HEK293 (cell line): ENCODE results near the gene MTARC2.
A peak's percentile ranks its signal among the peaks of the same experiment; 100 is the strongest.
"Not testable (repeated sequence)": the region's sequence is repeated elsewhere in the genome, so short reads cannot be mapped to it uniquely, and the experiment has no call there.

Experiments used
- CTCF ChIA-PET: fragments of 350-600 bp; formaldehyde crosslinking; extraction: SDS; loops from one replicate; lab custom pipeline; 2021; ENCODE audit warnings: antibody characterized with exemption; lab: Yijun Ruan, JAX
- POLR2A ChIA-PET: fragments of 300-600 bp; formaldehyde crosslinking; extraction: SDS; loops from one replicate; lab custom pipeline; 2020; ENCODE audit warnings: antibody characterized with exemption, inconsistent platforms; lab: Yijun Ruan, JAX
- H3K27ac ChIP-seq: fragments of 200-500 bp; sonication (Bioruptor generic); 2 replicates; pipeline ENCODE4 v1.5.1; 2014; ENCODE audit warnings: low read depth, low read length, control low read depth, inconsistent platforms; ENCODE audit errors: extremely low read depth
- H3K36me3 ChIP-seq, 2 experiments: fragments of 200-500 bp in 1 of 2; sonication (Bioruptor generic) in 1 of 2; 1 replicate in 1 of 2; 2 replicates in 1 of 2; pipeline ENCODE4 v1.5.1; 2014 to 2017; ENCODE audit warnings: inconsistent platforms in 2 of 2, low read length in 2 of 2; ENCODE audit not compliant: control insufficient read depth in 2 of 2, insufficient read depth in 1 of 2
- H3K4me1 ChIP-seq: fragments of 200-500 bp; sonication (Bioruptor generic); 2 replicates; pipeline ENCODE4 v1.5.1; 2014; ENCODE audit warnings: mild to moderate bottlenecking, low read length, inconsistent platforms; ENCODE audit not compliant: control insufficient read depth, insufficient read depth
- H3K4me3 ChIP-seq: 2 replicates; pipeline ENCODE4 v1.5.1; 2011; ENCODE audit warnings: low read depth, mild to moderate bottlenecking, control low read depth, low read length, moderate library complexity
- H3K9me3 ChIP-seq: fragments of 200-500 bp; sonication (Bioruptor generic); 2 replicates; pipeline ENCODE4 v1.5.1; 2014; ENCODE audit warnings: low read depth, low read length, inconsistent platforms; ENCODE audit not compliant: control insufficient read depth, insufficient read depth
- BCL11A ChIP-seq: fragments of 450-650 bp; formaldehyde crosslinking; IDR thresholded peaks from 2 replicates; pipeline ENCODE4 v1.5.1; 2016; ENCODE audit warnings: low read depth, missing biosample characterization, missing genetic modification characterization
- MYNN ChIP-seq: fragments of 450-650 bp; formaldehyde crosslinking; IDR thresholded peaks from 2 replicates; pipeline ENCODE4 v1.5.1; 2016; ENCODE audit warnings: missing biosample characterization, missing genetic modification characterization, borderline replicate concordance
- OVOL3 ChIP-seq: fragments of 450-650 bp; formaldehyde crosslinking; IDR thresholded peaks from 2 replicates; pipeline ENCODE4 v1.5.1; 2016; ENCODE audit warnings: missing biosample characterization, missing genetic modification characterization
- SCRT2 ChIP-seq: fragments of 450-650 bp; formaldehyde crosslinking; IDR thresholded peaks from 2 replicates; pipeline ENCODE4 v1.5.1; 2016; ENCODE audit warnings: missing biosample characterization, missing genetic modification characterization
- ZBTB20 ChIP-seq: fragments of 450-650 bp; formaldehyde crosslinking; IDR thresholded peaks from 2 replicates; pipeline ENCODE4 v1.5.1; 2016; ENCODE audit warnings: missing biosample characterization, missing genetic modification characterization
- ZBTB21 ChIP-seq: fragments of 450-650 bp; formaldehyde crosslinking; IDR thresholded peaks from 2 replicates; pipeline ENCODE4 v1.5.1; 2017; ENCODE audit warnings: missing biosample characterization, missing genetic modification characterization
- ZBTB8A ChIP-seq: fragments of 450-650 bp; formaldehyde crosslinking; IDR thresholded peaks from 2 replicates; pipeline ENCODE4 v1.5.1; 2016; ENCODE audit warnings: missing biosample characterization, missing genetic modification characterization
- ZNF133 ChIP-seq: fragments of 450-650 bp; formaldehyde crosslinking; IDR thresholded peaks from 2 replicates; pipeline ENCODE4 v1.5.1; 2016; ENCODE audit warnings: missing biosample characterization, missing genetic modification characterization
- ZNF138 ChIP-seq: fragments of 450-650 bp; formaldehyde crosslinking; IDR thresholded peaks from 2 replicates; pipeline ENCODE4 v1.5.1; 2016; ENCODE audit warnings: missing biosample characterization, missing genetic modification characterization, borderline replicate concordance
- ZNF140 ChIP-seq: fragments of 450-650 bp; formaldehyde crosslinking; IDR thresholded peaks from 2 replicates; pipeline ENCODE4 v1.5.1; 2016; ENCODE audit warnings: missing biosample characterization, missing genetic modification characterization
- ZNF202 ChIP-seq: fragments of 450-650 bp; formaldehyde crosslinking; IDR thresholded peaks from 2 replicates; pipeline ENCODE4 v1.5.1; 2016; ENCODE audit warnings: missing biosample characterization, missing genetic modification characterization, borderline replicate concordance
- ZNF394 ChIP-seq: fragments of 450-650 bp; formaldehyde crosslinking; IDR thresholded peaks from 2 replicates; pipeline ENCODE4 v1.5.1; 2016; ENCODE audit warnings: missing biosample characterization, missing genetic modification characterization, mild to moderate bottlenecking, moderate library complexity, borderline replicate concordance
- ZNF560 ChIP-seq: fragments of 450-650 bp; formaldehyde crosslinking; IDR thresholded peaks from 2 replicates; pipeline ENCODE4 v1.5.1; 2017; ENCODE audit warnings: missing biosample characterization, missing genetic modification characterization, borderline replicate concordance
- ZNF623 ChIP-seq: fragments of 450-650 bp; formaldehyde crosslinking; IDR thresholded peaks from 2 replicates; pipeline ENCODE4 v1.5.1; 2016; ENCODE audit warnings: missing biosample characterization, missing genetic modification characterization
- ZNF629 ChIP-seq: fragments of 450-650 bp; formaldehyde crosslinking; IDR thresholded peaks from 2 replicates; pipeline ENCODE4 v1.5.1; 2017; ENCODE audit warnings: missing biosample characterization, missing genetic modification characterization
- ZNF664 ChIP-seq: fragments of 450-650 bp; formaldehyde crosslinking; IDR thresholded peaks from 2 replicates; pipeline ENCODE4 v1.5.1; 2016; ENCODE audit warnings: missing biosample characterization, missing genetic modification characterization
- ZNF701 ChIP-seq: fragments of 450-650 bp; formaldehyde crosslinking; IDR thresholded peaks from 2 replicates; pipeline ENCODE4 v1.5.1; 2016; ENCODE audit warnings: missing biosample characterization, missing genetic modification characterization
- ZNF776 ChIP-seq: fragments of 450-650 bp; formaldehyde crosslinking; IDR thresholded peaks from 2 replicates; pipeline ENCODE4 v1.5.0; 2017; ENCODE audit warnings: missing biosample characterization, missing genetic modification characterization, borderline replicate concordance
- ZXDB ChIP-seq: fragments of 450-650 bp; formaldehyde crosslinking; IDR thresholded peaks from 2 replicates; pipeline ENCODE4 v1.5.1; 2016; ENCODE audit warnings: missing biosample characterization, missing genetic modification characterization
- TF ChIP-seq, protein P1 (sequence below): fragments of 450-650 bp; formaldehyde crosslinking; IDR thresholded peaks from 2 replicates; pipeline ENCODE4 v1.5.1; 2016; ENCODE audit warnings: missing biosample characterization, missing genetic modification characterization, borderline replicate concordance
- TF ChIP-seq, protein P2 (sequence below): fragments of 450-650 bp; formaldehyde crosslinking; IDR thresholded peaks from 2 replicates; pipeline ENCODE4 v1.5.1; 2016; ENCODE audit warnings: missing biosample characterization, missing genetic modification characterization
- TF ChIP-seq, protein P3 (sequence below): fragments of 450-650 bp; formaldehyde crosslinking; conservative IDR thresholded peaks from 2 replicates; pipeline ENCODE4 v1.5.1; 2016; ENCODE audit warnings: low read depth, missing biosample characterization, missing genetic modification characterization
- TF ChIP-seq, protein P4 (sequence below): fragments of 450-650 bp; formaldehyde crosslinking; IDR thresholded peaks from 2 replicates; pipeline ENCODE4 v1.5.1; 2016; ENCODE audit warnings: missing biosample characterization, missing genetic modification characterization

Gene MTARC2

DNA sequence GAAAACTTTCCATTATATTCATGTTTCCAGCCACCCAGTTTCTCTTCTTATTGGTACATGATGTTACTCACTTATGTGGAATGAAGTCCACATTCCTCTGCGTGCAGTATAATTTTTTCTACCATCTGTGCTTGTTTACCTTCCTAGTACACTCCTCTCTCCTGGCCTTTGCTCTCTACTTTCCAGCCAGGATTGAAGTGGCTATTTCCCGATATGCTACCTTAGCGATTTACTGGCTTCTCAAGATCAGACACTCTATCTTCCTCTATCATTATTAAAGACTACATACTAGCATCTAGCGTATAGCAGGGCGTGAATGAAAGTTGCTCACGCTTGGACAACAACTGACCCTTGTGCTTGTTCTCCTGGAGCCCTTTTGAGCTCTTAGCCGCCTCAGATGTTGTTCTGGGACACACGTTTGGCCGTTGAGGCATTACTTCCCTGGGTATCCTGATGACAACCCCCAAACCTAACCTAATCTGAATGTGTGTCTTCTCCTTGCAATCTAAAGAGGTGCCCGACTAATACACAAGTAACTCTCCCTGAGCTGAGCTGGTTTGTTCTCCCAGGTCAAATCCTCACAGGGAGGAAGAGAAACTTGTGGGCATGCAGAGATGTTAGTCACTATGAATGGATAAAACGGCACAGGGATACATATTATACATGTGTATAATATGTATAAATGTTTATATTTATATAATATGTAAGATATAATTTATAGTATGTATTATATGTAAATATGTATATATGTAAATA is 13.4 kb upstream of the MTARC2 start (continued):
- TF ChIP-seq, protein P1, sequence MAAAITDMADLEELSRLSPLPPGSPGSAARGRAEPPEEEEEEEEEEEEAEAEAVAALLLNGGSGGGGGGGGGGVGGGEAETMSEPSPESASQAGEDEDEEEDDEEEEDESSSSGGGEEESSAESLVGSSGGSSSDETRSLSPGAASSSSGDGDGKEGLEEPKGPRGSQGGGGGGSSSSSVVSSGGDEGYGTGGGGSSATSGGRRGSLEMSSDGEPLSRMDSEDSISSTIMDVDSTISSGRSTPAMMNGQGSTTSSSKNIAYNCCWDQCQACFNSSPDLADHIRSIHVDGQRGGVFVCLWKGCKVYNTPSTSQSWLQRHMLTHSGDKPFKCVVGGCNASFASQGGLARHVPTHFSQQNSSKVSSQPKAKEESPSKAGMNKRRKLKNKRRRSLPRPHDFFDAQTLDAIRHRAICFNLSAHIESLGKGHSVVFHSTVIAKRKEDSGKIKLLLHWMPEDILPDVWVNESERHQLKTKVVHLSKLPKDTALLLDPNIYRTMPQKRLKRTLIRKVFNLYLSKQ (tag by site-specific recombination): no peak
- TF ChIP-seq OVOL3 (tag by site-specific recombination) (no peak), ZNF138 (tag by site-specific recombination) (no peak), ZNF776 (tag by site-specific recombination) (no peak), ZBTB20 (no peak), MYNN (tag by site-specific recombination) (no peak), SCRT2 (tag by site-specific recombination) (no peak), ZNF701 (tag by site-specific recombination) (no peak), BCL11A (tag by site-specific recombination) (no peak), ZBTB8A (tag by site-specific recombination) (no peak), ZNF133 (no peak), ZNF140 (tag by site-specific recombination) (no peak)
- TF ChIP-seq, protein P2, sequence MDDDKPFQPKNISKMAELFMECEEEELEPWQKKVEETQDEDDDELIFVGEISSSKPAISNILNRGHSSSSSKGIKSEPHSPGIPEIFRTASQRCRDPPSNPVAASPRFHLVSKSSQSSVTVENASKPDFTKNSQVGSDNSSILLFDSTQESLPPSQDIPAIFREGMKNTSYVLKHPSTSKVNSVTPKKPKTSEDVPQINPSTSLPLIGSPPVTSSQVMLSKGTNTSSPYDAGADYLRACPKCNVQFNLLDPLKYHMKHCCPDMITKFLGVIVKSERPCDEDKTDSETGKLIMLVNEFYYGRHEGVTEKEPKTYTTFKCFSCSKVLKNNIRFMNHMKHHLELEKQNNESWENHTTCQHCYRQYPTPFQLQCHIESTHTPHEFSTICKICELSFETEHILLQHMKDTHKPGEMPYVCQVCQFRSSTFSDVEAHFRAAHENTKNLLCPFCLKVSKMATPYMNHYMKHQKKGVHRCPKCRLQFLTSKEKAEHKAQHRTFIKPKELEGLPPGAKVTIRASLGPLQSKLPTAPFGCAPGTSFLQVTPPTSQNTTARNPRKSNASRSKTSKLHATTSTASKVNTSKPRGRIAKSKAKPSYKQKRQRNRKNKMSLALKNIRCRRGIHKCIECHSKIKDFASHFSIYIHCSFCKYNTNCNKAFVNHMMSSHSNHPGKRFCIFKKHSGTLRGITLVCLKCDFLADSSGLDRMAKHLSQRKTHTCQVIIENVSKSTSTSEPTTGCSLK (tag by site-specific recombination): no peak

DNA sequence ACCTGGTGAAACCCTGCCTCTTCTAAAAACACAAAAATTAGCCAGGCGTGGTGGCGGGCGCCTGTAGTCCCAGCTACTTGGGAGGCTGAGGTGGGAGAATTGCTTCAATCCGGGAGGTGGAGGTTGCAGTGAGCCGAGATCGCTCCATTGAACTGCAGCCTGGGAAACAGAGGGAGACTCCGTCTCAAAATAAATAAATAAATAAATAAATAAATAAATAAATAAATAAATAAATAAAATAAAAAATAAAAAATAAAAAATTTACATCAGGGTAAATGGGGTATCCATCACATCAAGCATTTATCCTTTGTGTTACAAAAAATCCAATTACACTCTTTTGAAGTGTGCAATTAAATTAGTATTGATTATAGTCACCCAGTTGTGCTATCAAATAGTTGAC is 11.8 kb upstream of the MTARC2 start:
- H3K27ac ChIP-seq, H3K36me3 ChIP-seq, H3K4me1 ChIP-seq, POLR2A ChIA-PET, H3K4me3 ChIP-seq, H3K9me3 ChIP-seq: not testable (repeated sequence)
- CTCF ChIA-PET: interaction anchor here (0.6 to 3.8 kb wide), 3 partner anchors 12 to 376 kb away, joined by 3 to 32 read pairs (median 3); partner anchors contain the start of gene MTARC2
- TF ChIP-seq ZNF629 (tag by site-specific recombination) (peak; percentile 46), ZNF202 (tag by site-specific recombination) (peak; percentile 55; the same call in 1 of the 2 replicates), ZNF560 (tag by site-specific recombination) (peak; percentile 74; the same call in 1 of the 2 replicates), ZNF664 (tag by site-specific recombination) (peak; percentile 31; the same call in 1 of the 2 replicates), ZNF623 (tag by site-specific recombination) (peak; percentile 69), ZXDB (peak; percentile 54; the same call in 1 of the 2 replicates), ZNF394 (tag by site-specific recombination) (peak; percentile 90), ZNF140 (tag by site-specific recombination) (peak; percentile 55; the same call in 1 of the 2 replicates), ZBTB21 (tag by site-specific recombination) (0 out of 2 replicates have a peak, but pooled peaks have one; percentile 40)
- TF ChIP-seq, protein P3, sequence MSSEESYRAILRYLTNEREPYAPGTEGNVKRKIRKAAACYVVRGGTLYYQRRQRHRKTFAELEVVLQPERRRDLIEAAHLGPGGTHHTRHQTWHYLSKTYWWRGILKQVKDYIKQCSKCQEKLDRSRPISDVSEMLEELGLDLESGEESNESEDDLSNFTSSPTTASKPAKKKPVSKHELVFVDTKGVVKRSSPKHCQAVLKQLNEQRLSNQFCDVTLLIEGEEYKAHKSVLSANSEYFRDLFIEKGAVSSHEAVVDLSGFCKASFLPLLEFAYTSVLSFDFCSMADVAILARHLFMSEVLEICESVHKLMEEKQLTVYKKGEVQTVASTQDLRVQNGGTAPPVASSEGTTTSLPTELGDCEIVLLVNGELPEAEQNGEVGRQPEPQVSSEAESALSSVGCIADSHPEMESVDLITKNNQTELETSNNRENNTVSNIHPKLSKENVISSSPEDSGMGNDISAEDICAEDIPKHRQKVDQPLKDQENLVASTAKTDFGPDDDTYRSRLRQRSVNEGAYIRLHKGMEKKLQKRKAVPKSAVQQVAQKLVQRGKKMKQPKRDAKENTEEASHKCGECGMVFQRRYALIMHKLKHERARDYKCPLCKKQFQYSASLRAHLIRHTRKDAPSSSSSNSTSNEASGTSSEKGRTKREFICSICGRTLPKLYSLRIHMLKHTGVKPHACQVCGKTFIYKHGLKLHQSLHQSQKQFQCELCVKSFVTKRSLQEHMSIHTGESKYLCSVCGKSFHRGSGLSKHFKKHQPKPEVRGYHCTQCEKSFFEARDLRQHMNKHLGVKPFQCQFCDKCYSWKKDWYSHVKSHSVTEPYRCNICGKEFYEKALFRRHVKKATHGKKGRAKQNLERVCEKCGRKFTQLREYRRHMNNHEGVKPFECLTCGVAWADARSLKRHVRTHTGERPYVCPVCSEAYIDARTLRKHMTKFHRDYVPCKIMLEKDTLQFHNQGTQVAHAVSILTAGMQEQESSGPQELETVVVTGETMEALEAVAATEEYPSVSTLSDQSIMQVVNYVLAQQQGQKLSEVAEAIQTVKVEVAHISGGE (tag by site-specific recombination): peak; percentile 78
- TF ChIP-seq, protein P4, sequence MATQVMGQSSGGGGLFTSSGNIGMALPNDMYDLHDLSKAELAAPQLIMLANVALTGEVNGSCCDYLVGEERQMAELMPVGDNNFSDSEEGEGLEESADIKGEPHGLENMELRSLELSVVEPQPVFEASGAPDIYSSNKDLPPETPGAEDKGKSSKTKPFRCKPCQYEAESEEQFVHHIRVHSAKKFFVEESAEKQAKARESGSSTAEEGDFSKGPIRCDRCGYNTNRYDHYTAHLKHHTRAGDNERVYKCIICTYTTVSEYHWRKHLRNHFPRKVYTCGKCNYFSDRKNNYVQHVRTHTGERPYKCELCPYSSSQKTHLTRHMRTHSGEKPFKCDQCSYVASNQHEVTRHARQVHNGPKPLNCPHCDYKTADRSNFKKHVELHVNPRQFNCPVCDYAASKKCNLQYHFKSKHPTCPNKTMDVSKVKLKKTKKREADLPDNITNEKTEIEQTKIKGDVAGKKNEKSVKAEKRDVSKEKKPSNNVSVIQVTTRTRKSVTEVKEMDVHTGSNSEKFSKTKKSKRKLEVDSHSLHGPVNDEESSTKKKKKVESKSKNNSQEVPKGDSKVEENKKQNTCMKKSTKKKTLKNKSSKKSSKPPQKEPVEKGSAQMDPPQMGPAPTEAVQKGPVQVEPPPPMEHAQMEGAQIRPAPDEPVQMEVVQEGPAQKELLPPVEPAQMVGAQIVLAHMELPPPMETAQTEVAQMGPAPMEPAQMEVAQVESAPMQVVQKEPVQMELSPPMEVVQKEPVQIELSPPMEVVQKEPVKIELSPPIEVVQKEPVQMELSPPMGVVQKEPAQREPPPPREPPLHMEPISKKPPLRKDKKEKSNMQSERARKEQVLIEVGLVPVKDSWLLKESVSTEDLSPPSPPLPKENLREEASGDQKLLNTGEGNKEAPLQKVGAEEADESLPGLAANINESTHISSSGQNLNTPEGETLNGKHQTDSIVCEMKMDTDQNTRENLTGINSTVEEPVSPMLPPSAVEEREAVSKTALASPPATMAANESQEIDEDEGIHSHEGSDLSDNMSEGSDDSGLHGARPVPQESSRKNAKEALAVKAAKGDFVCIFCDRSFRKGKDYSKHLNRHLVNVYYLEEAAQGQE (tag by site-specific recombination): peak; percentile 70
- TF ChIP-seq, protein P1 (tag by site-specific recombination): peak; percentile 91; the same call in 1 of the 2 replicates
